ENCODE results near the gene GCFC2. TPM values are rescaled to one million over a fixed set of nuclear protein-coding genes. Genes with fewer than 3 reads are reported as not detected.

GCFC2 gene
- total and polyA plus RNA-seq, 9 of the 15 experiments (the other 6 are each of a cell fraction or from before 2014, with no cell fraction given) = 10.5 to 40.6 (median 23.0) TPM

- TF ChIP-seq PREB (CRISPR knock-in tag; IDR thresholded peaks at IDR 0.05) (no peak), CTCFL (IDR thresholded peaks at IDR 0.05; ENCODE audit: borderline replicate concordance, insufficient read depth, low read depth, low read length, poor library complexity, severe bottlenecking) (no peak), BMI1 (IDR thresholded peaks at IDR 0.05; ENCODE audit: low read length) (no peak), RNF219 (CRISPR knock-in tag; IDR thresholded peaks at IDR 0.05) (no peak), STAT6 (CRISPR knock-in tag; IDR thresholded peaks at IDR 0.05) (no peak), LEF1 (IDR thresholded peaks at IDR 0.05) (no peak), CHCHD3 (CRISPR knock-in tag; IDR thresholded peaks at IDR 0.05) (no peak), ZFPM2 (CRISPR knock-in tag; IDR thresholded peaks at IDR 0.05) (no peak), SMAD2 (IDR thresholded peaks at IDR 0.05; ENCODE audit: low read depth, low read length) (no peak), CHD4 (IDR thresholded peaks at IDR 0.05; ENCODE audit: insufficient read depth, insufficient replicate concordance, low read depth, low read length, poor library complexity, severe bottlenecking) (no peak), POLR2H (tag; IDR thresholded peaks at IDR 0.05; ENCODE audit: low read depth) (no peak), HIVEP1 (CRISPR knock-in tag; IDR thresholded peaks at IDR 0.05) (no peak), RUNX1 (IDR thresholded peaks at IDR 0.05; ENCODE audit: low read depth) (no peak), TSHZ1 (CRISPR knock-in tag; IDR thresholded peaks at IDR 0.05) (no peak), RAD51 (IDR thresholded peaks at IDR 0.05; ENCODE audit: borderline replicate concordance, low read depth) (no peak), FIP1L1 (IDR thresholded peaks at IDR 0.05; ENCODE audit: low read depth, low read length, poor library complexity, severe bottlenecking) (no peak), IFI16 (CRISPR knock-in tag; IDR thresholded peaks at IDR 0.05) (no peak)
Measured at GRCh38 chr2:75616933-75617332, 93.8 kb downstream of the GCFC2 start (continued).

Measured in K562 (cell line).